Measurements from ENCODE around the gene ITIH2. TPM values are rescaled to one million over a fixed set of nuclear protein-coding genes. Genes with fewer than 3 reads are reported as not detected.
"Not testable (repeated sequence)": the region's sequence is repeated elsewhere in the genome, so short reads cannot be mapped to it uniquely, and the experiment has no call there.

Gene ITIH2, protein sequence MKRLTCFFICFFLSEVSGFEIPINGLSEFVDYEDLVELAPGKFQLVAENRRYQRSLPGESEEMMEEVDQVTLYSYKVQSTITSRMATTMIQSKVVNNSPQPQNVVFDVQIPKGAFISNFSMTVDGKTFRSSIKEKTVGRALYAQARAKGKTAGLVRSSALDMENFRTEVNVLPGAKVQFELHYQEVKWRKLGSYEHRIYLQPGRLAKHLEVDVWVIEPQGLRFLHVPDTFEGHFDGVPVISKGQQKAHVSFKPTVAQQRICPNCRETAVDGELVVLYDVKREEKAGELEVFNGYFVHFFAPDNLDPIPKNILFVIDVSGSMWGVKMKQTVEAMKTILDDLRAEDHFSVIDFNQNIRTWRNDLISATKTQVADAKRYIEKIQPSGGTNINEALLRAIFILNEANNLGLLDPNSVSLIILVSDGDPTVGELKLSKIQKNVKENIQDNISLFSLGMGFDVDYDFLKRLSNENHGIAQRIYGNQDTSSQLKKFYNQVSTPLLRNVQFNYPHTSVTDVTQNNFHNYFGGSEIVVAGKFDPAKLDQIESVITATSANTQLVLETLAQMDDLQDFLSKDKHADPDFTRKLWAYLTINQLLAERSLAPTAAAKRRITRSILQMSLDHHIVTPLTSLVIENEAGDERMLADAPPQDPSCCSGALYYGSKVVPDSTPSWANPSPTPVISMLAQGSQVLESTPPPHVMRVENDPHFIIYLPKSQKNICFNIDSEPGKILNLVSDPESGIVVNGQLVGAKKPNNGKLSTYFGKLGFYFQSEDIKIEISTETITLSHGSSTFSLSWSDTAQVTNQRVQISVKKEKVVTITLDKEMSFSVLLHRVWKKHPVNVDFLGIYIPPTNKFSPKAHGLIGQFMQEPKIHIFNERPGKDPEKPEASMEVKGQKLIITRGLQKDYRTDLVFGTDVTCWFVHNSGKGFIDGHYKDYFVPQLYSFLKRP
- total RNA-seq (under 1 TPM in 1 of 2 donors, not detected in 1; 0.37 TPM), polyA plus RNA-seq (ENCODE audit: insufficient read depth, low read depth, low replicate concordance) (0.41 TPM)
- long read RNA-seq, donor 1 = 0 reads
- long read RNA-seq, donor 2 = 0 reads

DNA sequence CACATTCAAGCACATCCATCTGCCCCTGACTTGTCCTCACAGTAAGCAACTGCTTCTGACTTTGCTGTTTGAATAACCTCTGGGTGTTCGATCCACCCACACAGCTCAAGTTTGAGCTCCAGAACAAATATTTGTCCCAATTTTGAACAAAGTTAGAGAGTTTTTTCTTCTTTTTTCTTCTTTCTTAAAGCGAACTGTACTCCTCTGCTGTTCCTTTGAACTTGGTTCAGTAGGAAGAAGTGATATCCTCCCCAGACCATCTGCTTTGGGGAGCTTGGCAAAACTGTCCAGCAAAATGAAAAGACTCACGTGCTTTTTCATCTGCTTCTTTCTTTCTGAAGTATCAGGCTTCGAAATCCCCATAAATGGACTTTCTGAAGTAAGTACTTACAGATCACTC lies at the start of gene ITIH2:
ITIH2 (plus strand) TSS at position 177 of the 400 bp plus-strand sequence; CDS start at position 296, 119 bp downstream.
- Histone ChIP-seq H3K4me1 (no peaks in the 10 kb centered on the region), H3K36me3 (ENCODE audit: low read depth, missing control alignments) (no peaks in the 10 kb centered on the region), H3K9me3 (no peaks in the 10 kb centered on the region), H3K4me3 (no peak within 1 kb of the TSS), H3K27ac (no peak within 1 kb of the TSS), H3K27me3 (no peaks in the 10 kb centered on the region)
- intact Hi-C loops (cut with DNase I; ENCODE audit: low total_unique reads) = no loop called here
- WGBS, 2 donors = 62 to 63% methylated on average over 4 of the region's 4 CpGs
- no peak for TF ChIP-seq POLR2A (IDR thresholded peaks at IDR 0.05)
- TF ChIP-seq, protein P1, sequence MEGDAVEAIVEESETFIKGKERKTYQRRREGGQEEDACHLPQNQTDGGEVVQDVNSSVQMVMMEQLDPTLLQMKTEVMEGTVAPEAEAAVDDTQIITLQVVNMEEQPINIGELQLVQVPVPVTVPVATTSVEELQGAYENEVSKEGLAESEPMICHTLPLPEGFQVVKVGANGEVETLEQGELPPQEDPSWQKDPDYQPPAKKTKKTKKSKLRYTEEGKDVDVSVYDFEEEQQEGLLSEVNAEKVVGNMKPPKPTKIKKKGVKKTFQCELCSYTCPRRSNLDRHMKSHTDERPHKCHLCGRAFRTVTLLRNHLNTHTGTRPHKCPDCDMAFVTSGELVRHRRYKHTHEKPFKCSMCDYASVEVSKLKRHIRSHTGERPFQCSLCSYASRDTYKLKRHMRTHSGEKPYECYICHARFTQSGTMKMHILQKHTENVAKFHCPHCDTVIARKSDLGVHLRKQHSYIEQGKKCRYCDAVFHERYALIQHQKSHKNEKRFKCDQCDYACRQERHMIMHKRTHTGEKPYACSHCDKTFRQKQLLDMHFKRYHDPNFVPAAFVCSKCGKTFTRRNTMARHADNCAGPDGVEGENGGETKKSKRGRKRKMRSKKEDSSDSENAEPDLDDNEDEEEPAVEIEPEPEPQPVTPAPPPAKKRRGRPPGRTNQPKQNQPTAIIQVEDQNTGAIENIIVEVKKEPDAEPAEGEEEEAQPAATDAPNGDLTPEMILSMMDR (IDR thresholded peaks at IDR 0.05) = no peak
- no peak for DNase-seq

DNA sequence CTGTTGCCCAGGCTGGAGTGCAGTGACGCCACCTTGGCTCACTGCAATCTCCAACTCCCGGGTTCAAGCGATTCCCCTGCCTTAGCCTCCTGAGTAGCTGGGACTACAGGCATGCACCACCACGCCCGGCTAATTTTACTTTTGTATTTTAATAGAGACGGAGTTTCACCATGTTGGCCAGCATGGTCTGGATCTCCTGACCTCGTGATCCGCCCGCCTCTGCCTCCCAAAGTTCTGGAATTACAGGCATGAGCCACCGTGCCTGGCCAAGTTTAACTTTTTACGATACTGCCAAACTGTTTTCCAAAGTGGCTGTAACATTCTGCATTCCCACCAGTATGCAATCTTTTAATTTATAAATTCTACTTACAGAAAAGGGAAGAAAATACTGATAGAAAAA lies 46.0 kb upstream of the ITIH2 start:
- H3K9me3 ChIP-seq; H3K27me3 ChIP-seq; H3K27ac ChIP-seq; DNase-seq; H3K4me1 ChIP-seq; intact Hi-C loops (cut with DNase I; ENCODE audit: low total_unique reads); H3K4me3 ChIP-seq; H3K36me3 ChIP-seq (ENCODE audit: low read depth, missing control alignments): not testable (repeated sequence)
- 76 to 87% methylated on average over 11 of the region's 11 CpGs for WGBS, 2 donors

DNA sequence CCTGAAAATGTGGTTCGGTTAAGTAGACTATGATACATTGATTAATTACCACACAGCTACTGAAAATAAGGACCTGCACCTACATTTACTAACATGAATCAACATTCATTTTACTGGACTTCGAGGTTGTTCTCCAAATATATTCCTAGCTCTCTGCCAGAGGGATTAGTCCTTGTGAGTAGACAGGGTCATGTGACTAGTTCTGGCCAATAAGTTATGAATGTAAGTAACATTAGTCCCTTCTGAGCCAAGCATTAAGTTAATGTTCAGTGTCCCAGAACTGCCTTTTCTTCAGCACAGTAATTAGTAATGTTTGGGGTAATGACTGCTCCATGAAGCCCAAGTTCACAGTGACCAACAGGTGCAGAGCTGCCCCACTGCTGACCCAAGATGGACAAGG lies 45.6 kb upstream of the ITIH2 start:
- no peak overlapping the region for H3K4me3 ChIP-seq
- H3K36me3 ChIP-seq (ENCODE audit: low read depth, missing control alignments) = no peaks in the 10 kb centered on the region
- WGBS, 2 donors = 81 to 87% methylated on average over 2 of the region's 2 CpGs
- no peaks in the 10 kb centered on the region for H3K9me3 ChIP-seq
- DNase-seq = no peak
- intact Hi-C loops (cut with DNase I; ENCODE audit: low total_unique reads) = no loop called here
- TF ChIP-seq POLR2A (IDR thresholded peaks at IDR 0.05) = no peak
- TF ChIP-seq, protein P1 (IDR thresholded peaks at IDR 0.05) = no peak
- H3K27ac ChIP-seq = no peak overlapping the region
- no peaks in the 10 kb centered on the region for H3K27me3 ChIP-seq
- H3K4me1 ChIP-seq = no peaks in the 10 kb centered on the region

DNA sequence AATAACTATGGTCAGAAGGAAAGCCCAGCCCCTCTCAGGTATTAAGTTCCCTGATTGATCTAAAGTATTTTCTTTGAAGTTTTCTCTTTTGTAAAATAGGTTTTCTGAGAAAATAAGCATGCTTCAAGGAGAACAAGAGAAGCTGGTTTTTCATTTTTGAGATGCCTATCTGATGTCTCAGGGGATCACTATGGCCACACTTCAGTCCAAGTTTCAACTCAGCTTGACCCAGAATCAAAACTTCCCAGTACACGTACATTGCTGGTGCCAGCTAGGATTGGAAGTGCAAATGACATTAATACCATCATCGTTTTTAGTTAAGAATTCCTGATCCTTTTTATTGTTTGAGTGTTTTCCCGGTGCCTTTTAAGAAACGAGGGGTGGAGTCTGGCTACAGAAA lies 43.6 kb upstream of the ITIH2 start:
- WGBS, 2 donors = 72 to 78% methylated on average over 4 of the region's 4 CpGs
- TF ChIP-seq POLR2A (IDR thresholded peaks at IDR 0.05) = no peak
- TF ChIP-seq, protein P1 (IDR thresholded peaks at IDR 0.05) = no peak
- Histone ChIP-seq H3K4me3 (no peak overlapping the region), H3K27me3 (no peaks in the 10 kb centered on the region), H3K4me1 (no peaks in the 10 kb centered on the region), H3K27ac (no peak overlapping the region), H3K36me3 (ENCODE audit: low read depth, missing control alignments) (no peaks in the 10 kb centered on the region), H3K9me3 (no peaks in the 10 kb centered on the region)
- intact Hi-C loops (cut with DNase I; ENCODE audit: low total_unique reads) = no loop called here
- DNase-seq = no peak

DNA sequence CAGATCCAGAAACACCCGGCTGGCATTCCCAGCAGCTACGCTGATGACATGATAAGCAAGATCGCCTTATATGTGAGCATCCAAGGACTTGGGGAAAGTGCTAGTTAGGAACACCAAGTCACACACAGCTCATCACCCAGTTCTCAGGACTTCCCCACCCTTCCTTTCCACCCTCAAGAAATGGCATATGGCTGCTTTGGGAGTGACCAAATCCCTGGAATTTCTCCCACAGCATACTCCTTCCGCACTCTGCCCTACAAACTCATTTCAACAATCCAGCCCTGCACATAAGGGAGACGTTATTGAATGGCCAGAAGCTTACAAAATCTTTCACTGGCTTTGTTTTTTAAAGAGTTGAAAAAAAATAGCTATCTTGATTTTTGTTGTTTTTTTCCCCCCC lies 40.6 kb upstream of the ITIH2 start:
- DNase-seq = no peak

More for the DNA sequence above, 40.6 kb upstream of the ITIH2 start:
- Histone ChIP-seq H3K27ac (no peak overlapping the region), H3K36me3 (ENCODE audit: low read depth, missing control alignments) (no peaks in the 10 kb centered on the region), H3K4me3 (no peak overlapping the region), H3K27me3 (no peaks in the 10 kb centered on the region), H3K4me1 (peaks cover 3% of the 10 kb centered on the region), H3K9me3 (no peaks in the 10 kb centered on the region)
- 78 to 91% methylated on average over 5 of the region's 5 CpGs for WGBS, 2 donors
- TF ChIP-seq POLR2A (IDR thresholded peaks at IDR 0.05) = no peak
- TF ChIP-seq, protein P1 (IDR thresholded peaks at IDR 0.05) = no peak
- intact Hi-C loops (cut with DNase I; ENCODE audit: low total_unique reads) = no loop called here

Data from testis (tissue), 5 donors.